Suppressor macrophage treated with lipopolysaccharide for 4 hours (primary cell): ENCODE data around the gene PHAF1.

Experiments
- DNase-seq: peaks from one replicate; pipeline ENCODE4 v3.0.0-alpha.2; 2020

Gene PHAF1

DNA sequence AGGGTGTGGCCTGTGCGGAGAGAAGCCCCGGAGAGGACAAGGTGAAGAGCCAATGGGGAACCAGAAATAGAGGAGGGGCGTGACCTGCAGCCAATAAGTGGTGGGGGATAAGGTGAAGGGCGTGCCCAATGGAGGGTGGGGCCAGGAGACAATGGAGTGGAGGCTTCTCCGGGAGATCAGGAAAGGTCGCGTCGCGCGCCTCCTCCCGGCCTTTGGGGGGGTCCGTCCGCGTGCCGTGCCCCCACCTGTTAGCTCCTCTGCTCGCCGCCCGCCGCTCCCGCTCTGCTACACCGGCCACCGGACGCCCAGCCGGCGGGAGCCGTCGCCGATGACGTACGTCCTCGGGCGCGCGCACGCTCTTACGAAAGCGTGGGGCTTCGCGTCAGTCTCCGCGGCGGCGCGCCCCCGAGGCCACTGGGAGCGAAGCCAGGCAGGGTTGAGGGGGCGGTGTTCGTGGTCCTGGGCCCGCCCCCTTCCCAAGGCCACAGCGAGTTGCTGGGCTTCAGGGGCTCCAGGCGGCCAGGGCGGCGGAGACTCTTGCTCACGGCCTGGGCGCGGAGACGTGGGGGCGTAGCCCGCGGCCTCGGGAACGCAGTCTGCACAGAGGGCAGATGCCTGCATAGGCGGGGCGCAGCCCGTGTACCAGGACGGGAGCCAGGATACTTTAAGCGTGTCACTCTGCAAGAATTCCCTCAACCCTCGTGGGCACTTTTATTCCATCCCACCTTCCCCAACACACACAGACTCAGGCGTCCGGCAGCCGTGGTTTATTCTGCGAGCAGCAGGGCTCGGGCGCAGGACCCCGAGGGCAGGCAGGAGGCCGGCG is 74.1 kb downstream of the PHAF1 start, which contains the start of gene MATCAP1:
TSS of gene MATCAP1 (minus strand) at position 337 of the 826 bp plus-strand sequence. CDS start 3,353 bp downstream, outside the sequence.
- peak; percentile 97 for DNase-seq

- no peak for DNase-seq
Measured at GRCh38 chr16:67184453-67184994, 74.8 kb downstream of the PHAF1 start.

DNA sequence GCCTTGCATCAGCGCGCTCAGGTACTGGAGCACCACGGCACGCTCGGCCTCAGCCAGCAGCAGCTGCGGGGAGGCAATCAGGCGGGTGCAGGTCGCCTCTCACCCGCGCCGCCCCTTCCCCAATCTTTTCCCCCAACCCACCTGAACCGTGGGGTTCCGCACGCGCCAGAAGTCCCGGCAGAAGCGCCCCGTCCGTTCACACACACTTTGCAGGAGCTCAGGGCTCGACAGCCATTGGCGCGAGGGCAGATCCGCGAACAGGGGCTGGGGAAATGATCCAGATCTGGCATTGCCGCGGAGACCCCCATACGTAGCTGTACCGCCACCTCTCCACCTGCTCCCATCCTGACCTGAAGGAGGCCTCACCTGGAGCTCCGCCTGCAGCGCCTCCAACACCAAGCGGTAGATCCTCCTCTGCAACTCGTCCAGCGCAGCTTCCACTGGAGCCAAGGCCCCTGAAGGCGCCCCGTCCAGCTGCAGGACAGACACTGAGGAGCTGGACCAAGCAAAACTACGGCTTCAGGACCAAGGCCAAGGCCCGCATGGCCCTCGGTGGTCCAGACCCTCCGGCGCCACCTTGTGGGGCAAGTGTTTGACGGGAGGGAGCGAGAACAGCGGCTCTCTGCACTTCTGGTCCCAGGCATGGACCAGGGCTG is 75.4 kb downstream of the PHAF1 start:
- DNase-seq, result peak; percentile 93

DNA sequence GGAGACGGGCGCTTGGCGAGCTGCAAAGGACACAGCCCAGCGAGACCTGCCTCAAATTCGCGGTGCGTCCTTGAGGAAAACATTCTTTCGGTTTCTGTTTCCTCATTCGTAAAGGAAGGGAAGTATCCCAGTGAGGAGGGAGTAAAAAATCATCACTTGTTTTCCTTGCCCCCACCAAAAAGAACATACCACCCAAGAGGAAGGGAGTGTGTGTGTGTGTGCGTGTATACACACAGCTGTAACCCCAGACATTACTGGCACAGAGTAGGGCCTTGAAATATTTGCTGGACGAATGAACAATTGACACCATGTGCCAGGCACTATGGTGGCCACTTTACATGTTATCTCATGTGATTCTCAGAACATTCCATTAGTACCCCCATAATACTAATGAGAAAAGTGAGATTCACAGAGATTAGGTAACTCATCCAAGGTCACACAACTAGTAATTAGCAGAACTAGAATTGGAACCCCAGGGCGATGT is 76.0 kb downstream of the PHAF1 start:
- DNase-seq, result no peak

- no peak for DNase-seq
Measured at GRCh38 chr16:67186550-67186950, 76.8 kb downstream of the PHAF1 start.

DNA sequence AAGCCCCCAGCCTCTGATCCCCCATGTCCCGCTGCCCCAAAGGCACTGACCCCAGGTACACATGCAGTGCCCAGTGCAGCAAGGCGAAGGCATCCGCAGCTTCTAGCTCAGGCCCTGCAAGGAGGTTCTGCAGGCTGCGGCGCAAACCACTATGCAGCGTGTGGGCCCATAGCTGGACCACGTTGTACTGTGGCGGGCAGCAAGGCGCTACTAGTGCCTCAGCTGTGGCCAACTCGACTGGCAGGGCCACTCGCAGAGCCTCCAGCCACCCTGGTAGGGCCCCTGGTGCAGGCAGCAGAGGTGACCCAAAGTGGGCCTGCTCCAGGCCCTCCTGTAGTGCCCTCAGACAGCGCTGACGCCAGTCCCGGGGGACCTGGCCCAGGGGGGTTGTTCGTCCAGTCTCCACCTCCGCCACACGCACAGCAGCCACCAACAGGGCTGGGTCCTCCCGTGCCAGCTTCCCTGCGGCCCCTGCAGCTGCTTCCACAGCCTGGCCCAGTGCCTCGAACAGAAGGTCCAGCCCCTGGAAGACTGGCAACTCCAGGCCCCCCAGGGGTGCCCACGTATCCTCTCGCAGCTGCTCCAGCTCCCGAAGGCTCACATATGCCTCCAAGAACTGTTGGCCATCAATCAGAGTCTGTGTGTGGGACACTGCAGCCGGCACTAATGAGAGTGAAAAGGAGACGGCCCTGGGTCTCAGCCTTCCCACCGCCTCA is 77.6 kb downstream of the PHAF1 start:
- DNase-seq, result no peak

GRCh38 chr16:67188323-67188722 is 78.6 kb downstream of the PHAF1 start:
- peak; percentile 25 for DNase-seq

- no peak for DNase-seq
Measured at GRCh38 chr16:67188798-67189197, 79.1 kb downstream of the PHAF1 start.

DNA sequence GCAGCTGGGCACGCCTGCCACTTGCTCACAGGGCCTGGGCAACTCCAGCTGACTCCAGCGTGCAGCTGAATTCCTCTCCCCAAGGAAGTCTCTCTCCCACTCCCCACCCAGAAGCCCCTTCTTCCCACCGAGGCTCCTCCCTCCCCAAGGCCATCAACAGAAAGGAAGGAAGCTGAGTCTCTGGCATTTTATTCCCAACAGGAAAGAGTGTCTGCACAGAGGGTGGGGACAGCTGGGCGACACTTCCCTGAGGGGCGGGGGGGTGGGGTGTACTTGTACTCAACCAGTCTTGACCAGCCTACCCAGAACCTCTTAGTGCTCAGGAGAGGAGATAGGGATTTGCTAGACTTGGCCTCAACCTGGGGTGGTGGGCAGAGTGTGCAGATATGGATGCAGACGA is 80.3 kb downstream of the PHAF1 start, which contains the start of gene EXOC3L1:
TSS of gene EXOC3L1 (minus strand) at position 96 of the 400 bp plus-strand sequence. CDS start 460 bp downstream, outside the sequence.
- no peak for DNase-seq

DNA sequence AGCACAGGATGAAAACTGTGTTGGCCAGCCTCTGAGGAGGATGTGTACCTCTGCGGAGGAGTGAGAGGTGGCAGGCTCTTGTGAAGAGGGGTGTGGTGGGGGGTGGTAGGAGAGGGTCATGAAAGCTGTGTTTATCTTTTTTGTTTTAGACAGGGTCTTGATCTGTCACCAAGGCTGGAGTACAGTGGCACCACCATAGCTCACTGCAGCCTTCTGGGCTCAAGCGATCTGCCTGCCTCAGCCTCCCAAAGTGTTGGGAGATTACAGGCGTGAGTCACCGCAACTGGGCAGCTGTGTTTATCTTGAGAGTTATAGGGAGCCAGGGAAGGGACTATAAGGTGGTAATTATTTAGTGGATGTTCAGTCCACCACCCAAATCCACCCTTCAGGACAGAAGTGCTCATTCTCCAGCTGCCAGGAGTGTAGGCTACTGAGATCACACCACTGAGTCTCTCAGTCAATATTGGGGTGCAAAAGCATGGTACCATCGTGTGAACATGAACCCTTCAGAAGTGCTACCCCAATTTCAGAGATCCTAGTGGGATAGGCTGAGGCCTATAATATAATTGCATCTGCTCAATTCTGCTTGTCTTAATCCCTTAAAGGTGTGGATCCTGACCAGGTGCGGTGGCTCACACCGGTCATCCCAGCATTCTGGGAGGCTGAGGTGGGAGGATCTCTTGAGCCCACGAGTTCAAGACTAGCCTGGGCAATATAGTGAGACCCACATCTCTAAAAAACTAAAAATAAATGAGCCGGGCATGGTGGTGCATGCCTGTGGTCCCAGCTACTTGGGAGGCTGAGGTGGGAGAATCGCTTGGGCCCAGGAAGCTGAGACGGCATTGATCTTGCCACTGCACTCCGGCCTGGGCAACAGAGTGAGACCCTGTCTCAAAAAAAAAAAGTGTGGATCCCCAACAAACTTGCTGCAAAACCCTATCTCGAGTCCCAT is 81.0 kb downstream of the PHAF1 start:
- no peak for DNase-seq

- DNase-seq, result no peak
Measured at GRCh38 chr16:67191411-67191994, 81.8 kb downstream of the PHAF1 start.

DNA sequence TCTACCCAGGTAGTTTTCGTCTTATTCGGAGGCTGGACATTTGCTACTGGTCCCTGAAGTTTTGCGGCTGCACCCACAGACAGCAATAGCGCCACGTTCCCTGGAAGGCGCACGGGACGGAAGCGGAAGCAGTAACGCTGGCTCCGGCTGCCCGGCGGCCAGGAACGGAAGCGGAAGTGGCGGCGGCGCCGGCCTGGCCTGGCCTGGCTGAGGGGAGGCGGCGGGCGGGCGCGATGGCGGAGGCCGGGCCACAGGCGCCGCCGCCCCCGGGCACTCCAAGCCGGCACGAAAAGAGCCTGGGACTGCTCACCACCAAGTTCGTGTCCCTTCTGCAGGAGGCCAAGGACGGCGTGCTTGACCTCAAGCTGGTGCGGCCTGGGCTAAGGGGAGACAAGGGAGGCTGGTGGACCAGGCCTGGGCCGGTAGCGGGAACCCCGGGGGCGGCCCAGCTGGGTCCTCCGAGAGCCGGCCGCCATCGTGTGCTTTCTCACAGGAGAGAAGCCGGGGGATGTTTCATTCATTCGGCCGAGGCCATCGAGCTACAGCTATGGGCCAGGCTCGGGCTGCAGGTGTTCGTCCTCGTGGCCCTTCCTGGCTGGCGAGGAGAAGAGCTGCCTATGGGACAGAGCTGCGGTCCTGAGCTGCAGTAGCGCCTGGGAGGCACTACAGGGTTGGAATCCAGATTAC is 82.4 kb downstream of the PHAF1 start, which contains the start of gene E2F4:
TSS of gene E2F4 (plus strand) at position 161 of the 687 bp plus-strand sequence. CDS start at position 234, 73 bp downstream.
- peak; percentile 96 for DNase-seq

DNA sequence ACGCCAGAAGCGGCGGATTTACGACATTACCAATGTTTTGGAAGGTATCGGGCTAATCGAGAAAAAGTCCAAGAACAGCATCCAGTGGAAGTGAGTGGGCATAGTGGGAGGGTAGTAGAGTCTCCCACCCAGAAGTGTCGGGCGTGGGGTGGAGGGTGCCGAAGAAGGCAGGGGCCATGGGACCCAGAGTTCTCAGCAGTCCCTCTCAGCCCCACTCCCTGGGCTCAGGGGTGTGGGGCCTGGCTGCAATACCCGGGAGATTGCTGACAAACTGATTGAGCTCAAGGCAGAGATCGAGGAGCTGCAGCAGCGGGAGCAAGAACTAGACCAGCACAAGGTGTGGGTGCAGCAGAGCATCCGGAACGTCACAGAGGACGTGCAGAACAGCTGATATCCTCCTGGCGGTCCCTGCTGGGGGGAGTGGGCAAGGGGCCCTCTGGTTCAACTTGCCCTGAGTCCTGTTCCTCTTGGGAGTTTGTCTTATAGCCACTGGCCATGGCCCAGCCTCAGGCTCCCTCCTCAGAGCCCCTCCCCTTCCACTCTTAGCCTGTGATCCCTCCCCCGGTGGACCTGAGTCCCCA is 83.1 kb downstream of the PHAF1 start:
- no peak for DNase-seq

DNA sequence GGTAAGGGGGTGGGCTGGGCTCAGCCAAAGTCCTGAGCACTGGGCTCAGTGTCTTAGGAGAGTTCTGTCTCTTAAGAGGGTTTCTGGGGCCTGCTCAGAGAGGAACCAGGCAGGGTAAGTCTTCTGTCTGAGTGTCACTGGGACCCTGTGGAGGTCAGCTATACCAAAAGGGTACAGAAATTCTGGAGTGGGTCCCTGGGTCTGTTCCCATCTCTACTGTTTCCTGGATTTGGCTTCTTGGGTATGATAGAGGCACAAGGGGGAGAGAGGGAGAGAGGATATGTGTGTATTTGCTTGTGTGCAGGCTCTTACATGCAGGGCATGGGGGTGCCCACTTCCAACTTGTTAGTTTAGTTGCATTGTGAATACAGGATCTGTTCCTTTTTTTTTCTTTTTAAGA is 83.8 kb downstream of the PHAF1 start:
- no peak for DNase-seq

DNA sequence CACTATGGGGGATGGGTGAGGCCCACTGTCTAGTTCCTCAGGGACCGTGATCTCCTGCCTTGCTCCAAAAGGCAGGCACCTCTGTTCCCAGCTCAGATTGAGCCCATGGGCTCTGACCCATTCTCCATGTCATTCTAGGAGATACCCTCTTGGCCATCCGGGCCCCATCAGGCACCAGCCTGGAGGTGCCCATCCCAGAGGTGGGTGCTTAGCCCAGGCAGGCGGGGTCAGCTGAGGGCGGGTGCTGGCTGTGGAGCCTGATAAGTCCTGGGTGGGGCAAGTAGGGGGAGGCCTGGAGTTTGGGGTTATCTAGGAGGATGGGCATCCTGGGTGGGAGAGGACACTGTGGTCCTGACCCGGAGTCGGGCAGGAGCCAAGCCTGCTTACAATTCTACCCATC is 84.5 kb downstream of the PHAF1 start:
- no peak for DNase-seq

DNA sequence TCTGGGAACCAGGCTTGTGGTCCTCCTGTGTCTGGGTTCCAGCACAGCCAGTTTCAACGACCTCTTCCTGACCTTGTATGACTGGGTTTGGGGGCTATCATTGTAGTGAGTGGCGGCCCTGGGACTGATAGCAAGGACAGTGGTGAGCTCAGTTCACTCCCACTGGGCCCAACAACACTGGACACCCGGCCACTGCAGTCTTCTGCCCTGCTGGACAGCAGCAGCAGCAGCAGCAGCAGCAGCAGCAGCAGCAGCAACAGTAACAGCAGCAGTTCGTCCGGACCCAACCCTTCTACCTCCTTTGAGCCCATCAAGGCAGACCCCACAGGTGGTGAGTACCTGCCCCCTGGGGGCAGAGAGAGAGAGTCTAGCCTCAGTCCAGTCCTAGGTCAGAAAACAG is 85.9 kb downstream of the PHAF1 start:
- no peak for DNase-seq

DNA sequence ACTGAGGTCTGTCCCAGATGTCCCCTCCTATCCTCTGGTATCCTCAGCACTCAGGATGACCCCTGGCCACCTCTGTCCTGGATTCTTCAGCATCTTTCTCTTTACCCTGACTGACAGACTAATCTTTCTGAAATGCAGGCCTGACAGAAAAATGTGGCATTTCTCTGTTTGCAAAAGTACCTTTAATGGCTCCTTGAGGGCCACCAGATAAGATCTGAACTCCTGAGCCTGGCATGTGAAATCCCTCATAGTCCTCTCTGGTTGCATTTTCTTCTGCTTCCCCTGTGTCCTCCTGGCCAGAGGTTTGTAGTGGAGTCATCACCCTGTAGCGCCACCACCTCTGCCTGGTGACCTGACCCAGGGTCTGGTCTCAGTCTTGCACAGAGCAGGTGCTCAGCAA is 87.1 kb downstream of the PHAF1 start:
- DNase-seq, result no peak

GRCh38 chr16:67197704-67198103 is 88.0 kb downstream of the PHAF1 start:
- DNase-seq, result no peak
